LNCAP (cell line): ENCODE data around the gene TTN.

Experiments used
- TF ChIP-seq, protein P1 (sequence below): fragments of 450-650 bp; IDR thresholded peaks from 2 replicates; pipeline ENCODE4 v1.5.1; 2017; ENCODE audit warnings: mild to moderate bottlenecking

Gene TTN

DNA sequence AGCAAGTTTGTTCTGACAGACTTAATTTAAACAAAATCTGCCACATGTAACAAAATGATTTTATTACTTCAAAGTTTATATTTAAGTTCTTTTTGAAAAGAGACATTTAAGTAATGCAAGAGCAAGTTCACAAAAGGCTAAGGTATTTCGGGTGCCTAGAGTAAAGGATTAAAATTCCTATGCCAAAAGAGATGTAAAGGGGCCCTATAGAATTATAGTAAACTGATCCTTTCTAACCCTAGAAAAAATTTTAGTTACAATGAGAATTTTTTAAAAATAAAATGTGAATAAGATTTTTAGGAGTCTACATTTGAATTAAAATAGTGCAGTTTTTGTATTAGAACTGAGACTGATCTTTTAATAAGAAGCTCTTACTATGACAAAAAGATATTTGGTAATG lies 179.8 kb downstream of the TTN start:
- TF ChIP-seq, protein P1, sequence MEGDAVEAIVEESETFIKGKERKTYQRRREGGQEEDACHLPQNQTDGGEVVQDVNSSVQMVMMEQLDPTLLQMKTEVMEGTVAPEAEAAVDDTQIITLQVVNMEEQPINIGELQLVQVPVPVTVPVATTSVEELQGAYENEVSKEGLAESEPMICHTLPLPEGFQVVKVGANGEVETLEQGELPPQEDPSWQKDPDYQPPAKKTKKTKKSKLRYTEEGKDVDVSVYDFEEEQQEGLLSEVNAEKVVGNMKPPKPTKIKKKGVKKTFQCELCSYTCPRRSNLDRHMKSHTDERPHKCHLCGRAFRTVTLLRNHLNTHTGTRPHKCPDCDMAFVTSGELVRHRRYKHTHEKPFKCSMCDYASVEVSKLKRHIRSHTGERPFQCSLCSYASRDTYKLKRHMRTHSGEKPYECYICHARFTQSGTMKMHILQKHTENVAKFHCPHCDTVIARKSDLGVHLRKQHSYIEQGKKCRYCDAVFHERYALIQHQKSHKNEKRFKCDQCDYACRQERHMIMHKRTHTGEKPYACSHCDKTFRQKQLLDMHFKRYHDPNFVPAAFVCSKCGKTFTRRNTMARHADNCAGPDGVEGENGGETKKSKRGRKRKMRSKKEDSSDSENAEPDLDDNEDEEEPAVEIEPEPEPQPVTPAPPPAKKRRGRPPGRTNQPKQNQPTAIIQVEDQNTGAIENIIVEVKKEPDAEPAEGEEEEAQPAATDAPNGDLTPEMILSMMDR, result no peak

DNA sequence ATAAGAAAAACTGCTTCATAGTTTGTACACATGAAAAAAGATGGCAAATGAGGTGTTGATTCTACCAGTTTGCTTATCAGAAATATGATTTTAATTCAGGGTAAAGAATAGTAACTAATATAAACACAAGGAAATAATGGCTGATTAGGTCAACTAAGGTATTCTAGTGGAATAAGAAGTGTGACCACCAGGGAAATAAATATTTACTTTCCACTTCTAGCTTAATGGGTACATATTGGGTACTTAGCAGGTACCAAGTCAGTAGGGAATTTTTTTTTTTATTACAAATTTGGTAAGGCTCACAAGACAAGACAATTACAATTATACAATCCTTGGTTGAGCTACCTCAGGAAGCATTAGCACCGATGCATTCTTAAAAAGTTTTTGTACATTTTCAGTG lies 191.3 kb downstream of the TTN start:
- TF ChIP-seq, protein P1, result no peak

DNA sequence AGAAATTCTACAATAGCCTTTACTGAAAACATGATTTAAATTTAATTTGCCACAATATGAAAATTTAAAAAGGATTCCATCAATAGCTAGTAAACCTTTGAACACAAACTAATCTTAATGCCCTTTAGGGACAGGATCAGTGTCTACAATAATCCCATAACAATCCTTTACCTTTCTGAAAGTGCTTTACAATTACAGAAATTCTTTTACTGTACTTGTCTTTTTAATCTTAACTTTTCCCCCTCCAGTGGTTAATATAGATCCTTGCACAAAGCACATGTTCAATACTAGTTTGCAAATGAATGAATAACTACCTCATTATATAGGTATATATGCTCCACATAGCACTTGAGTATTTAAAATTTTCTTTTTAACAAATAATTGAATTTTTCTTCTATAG lies 204.3 kb downstream of the TTN start:
- TF ChIP-seq, protein P1, result no peak

DNA sequence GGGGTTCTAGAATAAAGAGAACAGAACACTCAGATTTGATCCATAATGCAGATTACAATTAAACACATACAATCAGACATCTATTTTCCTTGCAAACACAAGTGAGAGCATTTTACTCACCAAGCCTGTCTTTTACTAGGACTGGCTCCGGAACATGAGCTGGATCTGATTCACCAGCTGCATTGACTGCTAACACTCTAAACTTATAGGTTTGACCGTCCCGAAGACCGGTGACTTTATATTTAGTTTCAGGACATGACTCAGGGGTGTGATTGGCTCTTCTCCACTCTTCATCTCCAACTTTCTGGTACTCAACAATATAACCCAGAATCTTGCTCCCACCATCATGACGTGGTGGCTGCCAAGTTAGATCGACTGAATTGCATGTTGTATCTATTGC lies 214.6 kb downstream of the TTN start:
- TF ChIP-seq, protein P1, result no peak

DNA sequence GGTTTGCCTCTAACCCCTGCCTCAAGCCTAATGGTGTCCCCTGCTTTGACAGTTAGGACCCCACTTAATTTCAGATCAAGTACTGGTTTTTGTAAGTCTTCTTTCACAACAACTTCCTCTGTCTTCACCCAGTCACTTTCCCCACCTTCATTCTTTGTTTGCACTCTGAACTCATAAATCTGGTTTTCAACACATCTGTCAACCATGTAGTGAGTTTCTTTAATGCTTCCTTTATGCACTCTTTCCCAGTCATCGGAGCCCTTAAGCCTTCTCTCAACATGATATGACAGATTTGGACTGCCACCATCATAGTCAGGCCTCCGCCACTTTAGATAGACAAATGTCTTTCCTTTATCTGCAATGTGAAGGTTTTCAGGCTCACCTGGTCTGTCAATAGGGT lies 217.9 kb downstream of the TTN start:
- TF ChIP-seq, protein P1, result no peak

DNA sequence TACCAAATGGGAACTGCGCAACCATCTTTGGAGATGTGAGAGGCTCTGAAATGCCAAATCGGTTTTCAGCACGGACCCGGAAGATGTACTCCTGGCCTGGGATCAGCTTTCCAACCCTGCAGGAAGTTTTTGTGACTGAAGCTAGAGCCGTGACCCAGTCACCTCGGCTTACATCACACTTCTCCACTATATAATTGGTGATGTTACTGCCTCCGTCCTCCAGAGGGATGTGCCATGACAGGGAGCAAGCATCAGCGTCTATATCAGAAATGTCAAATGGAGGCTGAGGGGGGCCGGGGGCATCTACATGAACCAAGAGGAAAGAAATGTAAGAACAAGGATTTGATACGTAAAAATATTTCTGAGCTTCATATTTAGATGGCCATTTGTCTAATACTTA lies 222.6 kb downstream of the TTN start:
- TF ChIP-seq, protein P1, result no peak

DNA sequence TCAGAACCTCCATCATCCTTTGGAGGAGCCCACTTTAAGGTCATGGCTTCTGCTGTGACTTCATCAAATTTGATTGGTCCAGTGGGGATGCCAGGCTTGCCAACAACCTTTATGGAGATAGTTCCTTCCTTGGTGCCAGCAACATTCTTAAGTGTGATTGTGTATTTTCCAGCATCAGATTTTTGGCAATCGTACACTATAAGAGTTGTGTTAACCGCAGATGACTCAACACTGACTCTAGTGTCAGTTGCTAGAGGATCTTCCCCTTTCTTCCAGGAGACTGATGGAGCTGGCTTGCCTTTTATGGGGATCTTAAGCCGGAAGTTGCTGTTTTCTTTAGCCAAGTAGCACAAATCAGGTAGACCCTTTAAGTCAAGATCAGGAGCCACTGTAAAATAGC lies 228.2 kb downstream of the TTN start:
- TF ChIP-seq, protein P1, result no peak

DNA sequence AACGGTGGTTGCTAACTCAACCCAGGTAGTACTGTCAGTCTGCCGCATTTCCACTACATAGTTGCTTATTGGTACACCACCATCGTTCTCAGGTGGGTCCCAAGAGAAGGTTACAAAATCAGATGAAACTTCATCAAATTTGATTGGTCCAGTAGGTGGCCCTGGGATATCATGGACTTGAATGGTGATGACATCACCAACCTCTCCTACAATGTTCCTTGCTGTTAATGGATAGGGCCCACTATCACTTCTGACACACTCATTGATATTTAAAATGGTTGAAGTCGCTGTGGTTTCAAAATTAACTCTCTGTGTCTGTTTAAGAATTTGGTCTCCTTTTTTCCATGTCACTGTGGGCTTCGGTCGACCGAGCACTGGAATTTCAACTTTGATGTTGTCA lies 232.4 kb downstream of the TTN start:
- TF ChIP-seq, protein P1, result no peak
